ENCODE data around the gene WWOX.

The WWOX gene

GRCh38 chr16:78946556-78946955 is 847.1 kb downstream of the WWOX start:
- no peak overlapping the region for H3K4me3 ChIP-seq (replicated peaks in 1 of 2; ENCODE audit: low read depth in 2 of 2, low read length in 2 of 2)
- no peak for DNase-seq (ENCODE audit: low read depth in 2 of 2)
- TF ChIP-seq CTCF (IDR thresholded peaks at IDR 0.05; ENCODE audit: low read depth, low read length), result no peak

GRCh38 chr16:78950768-78951167 is 851.3 kb downstream of the WWOX start:
- H3K4me3 ChIP-seq (replicated peaks in 1 of 2; ENCODE audit: low read depth in 2 of 2, low read length in 2 of 2), result no peak overlapping the region
- TF ChIP-seq CTCF (IDR thresholded peaks at IDR 0.05; ENCODE audit: low read depth, low read length), result no peak
- no peak for DNase-seq (ENCODE audit: low read depth in 2 of 2)

- H3K4me3 ChIP-seq (replicated peaks in 1 of 2; ENCODE audit: low read depth in 2 of 2, low read length in 2 of 2), result no peak overlapping the region
- no peak for TF ChIP-seq CTCF (IDR thresholded peaks at IDR 0.05; ENCODE audit: low read depth, low read length)
- no peak for DNase-seq (ENCODE audit: low read depth in 2 of 2)
Observed at GRCh38 chr16:78952630-78953029, 853.2 kb downstream of the WWOX start.

- TF ChIP-seq CTCF (IDR thresholded peaks at IDR 0.05; ENCODE audit: low read depth, low read length), result no peak
- DNase-seq (ENCODE audit: low read depth in 2 of 2), result no peak
Observed at GRCh38 chr16:78953526-78953925, 854.1 kb downstream of the WWOX start.

GRCh38 chr16:78955206-78955605 is 855.8 kb downstream of the WWOX start:
- no peak for TF ChIP-seq CTCF (IDR thresholded peaks at IDR 0.05; ENCODE audit: low read depth, low read length)
- no peak overlapping the region for H3K4me3 ChIP-seq (replicated peaks in 1 of 2; ENCODE audit: low read depth in 2 of 2, low read length in 2 of 2)
- no peak for DNase-seq (ENCODE audit: low read depth in 2 of 2)

More at GRCh38 chr16:78953526-78953925, 854.1 kb downstream of the WWOX start:
- no peak overlapping the region for H3K4me3 ChIP-seq (replicated peaks in 1 of 2; ENCODE audit: low read depth in 2 of 2, low read length in 2 of 2)

- TF ChIP-seq CTCF (IDR thresholded peaks at IDR 0.05; ENCODE audit: low read depth, low read length), result no peak
- no peak for DNase-seq (ENCODE audit: low read depth in 2 of 2)
Observed at GRCh38 chr16:78956859-78957258, 857.4 kb downstream of the WWOX start.

More at GRCh38 chr16:78956859-78957258, 857.4 kb downstream of the WWOX start:
- H3K4me3 ChIP-seq (replicated peaks in 1 of 2; ENCODE audit: low read depth in 2 of 2, low read length in 2 of 2), result no peak overlapping the region
